ENCODE measurements around the gene TBX19.

The TBX19 gene

GRCh38 chr1:168360151-168361021, 79.7 kb downstream of the TBX19 start:
- no peak for DNase-seq

- no peak for DNase-seq
These were observed 80.6 kb downstream of the TBX19 start for GRCh38 chr1:168361252-168361651.

- no peak for DNase-seq
These were observed 82.3 kb downstream of the TBX19 start for GRCh38 chr1:168362991-168363390.
